Activated CD4-positive, alpha-beta memory T cell treated with anti-CD3 and anti-CD28 coated beads for 36 hours (primary cell): Measurements from ENCODE around the gene TEX53. TPM values are rescaled to one million over a fixed set of nuclear protein-coding genes. Genes with fewer than 3 reads are reported as not detected.
A peak's percentile ranks its signal among the peaks of the same experiment; 100 is the strongest.

Source experiments
- CTCF ChIA-PET: fragments of 350-600 bp; sonication (Branson Sonifier 250); formaldehyde crosslinking; loops from one replicate; lab custom pipeline; 2021; ENCODE audit warnings: antibody characterized with exemption, inconsistent platforms; lab: Charles Lee
- POLR2A ChIA-PET: fragments of 350-600 bp; sonication (Branson Sonifier 250); formaldehyde crosslinking; loops from one replicate; lab custom pipeline; 2021; ENCODE audit warnings: antibody characterized with exemption; lab: Charles Lee
- DNase-seq: peaks from one replicate; pipeline ENCODE4 v3.0.0-alpha.2; 2020
- H3K27ac Mint-ChIP-seq: one replicate; pipeline ENCODE4 v1.8.0; 2021; ENCODE audit warnings: mixed read lengths
- H3K27me3 Mint-ChIP-seq: one replicate; pipeline ENCODE4 v1.8.0; 2021; ENCODE audit warnings: mixed read lengths
- H3K36me3 Mint-ChIP-seq: one replicate; pipeline ENCODE4 v1.8.0; 2021; ENCODE audit warnings: mixed read lengths
- H3K4me1 Mint-ChIP-seq: one replicate; pipeline ENCODE4 v1.8.0; 2021; ENCODE audit warnings: low read depth, mixed read lengths
- H3K4me3 Mint-ChIP-seq: one replicate; pipeline ENCODE4 v1.8.0; 2021; ENCODE audit warnings: mild to moderate bottlenecking, mixed read lengths
- H3K9me3 Mint-ChIP-seq: one replicate; pipeline ENCODE4 v1.8.0; 2021; ENCODE audit warnings: mixed read lengths
- intact Hi-C: fragments of 100-400 bp; cut with micrococcal nuclease; formaldehyde crosslinking; loops from one replicate; pipeline ENCODE4 v1.15.1; 2023
- total RNA-seq, 2 experiments: library from RNA; stranded (reverse); gene quantifications; one replicate each; pipeline ENCODE4 v1.2.3, GENCODE V29; 2021

Gene TEX53
- total RNA-seq, 2 experiments from 2014 or later = not detected

GRCh38 chr9:114616684-114617520 is 40.7 kb downstream of the TEX53 start:
- Mint-ChIP-seq H3K36me3 (peaks cover 21% of the 10 kb centered on the region), H3K9me3 (no peaks in the 10 kb centered on the region), H3K27me3 (no peaks in the 10 kb centered on the region), H3K4me3 (no peak overlapping the region), H3K4me1 (peaks cover 45% of the 10 kb centered on the region), H3K27ac (peak overlapping the region; percentile 78)
- POLR2A ChIA-PET = interaction anchor here (1.9 kb wide), 1 partner anchor 9 kb away, joined by 5 read pairs; no protein-coding TSS in a partner anchor
- CTCF ChIA-PET = interaction anchor here (0.5 to 1.7 kb wide), 3 partner anchors 36 to 211 kb away, joined by 3 to 8 read pairs (median 8); no protein-coding TSS in a partner anchor
- no peak for DNase-seq
- intact Hi-C loops = no loop called here

- Mint-ChIP-seq H3K4me3 (no peak overlapping the region), H3K27ac (no peak overlapping the region), H3K9me3 (no peaks in the 10 kb centered on the region), H3K36me3 (peaks cover 10% of the 10 kb centered on the region), H3K27me3 (no peaks in the 10 kb centered on the region), H3K4me1 (peaks cover 51% of the 10 kb centered on the region)
- DNase-seq = no peak
- ChIA-PET POLR2A (no interaction called here), CTCF (interaction anchor here (0.7 kb wide), 1 partner anchor 27 kb away, joined by 3 read pairs; the partner anchor contains the start of gene ATP6V1G1)
- intact Hi-C loops = no loop called here
Measured at GRCh38 chr9:114614373-114614772, 43.2 kb downstream of the TEX53 start.

DNA sequence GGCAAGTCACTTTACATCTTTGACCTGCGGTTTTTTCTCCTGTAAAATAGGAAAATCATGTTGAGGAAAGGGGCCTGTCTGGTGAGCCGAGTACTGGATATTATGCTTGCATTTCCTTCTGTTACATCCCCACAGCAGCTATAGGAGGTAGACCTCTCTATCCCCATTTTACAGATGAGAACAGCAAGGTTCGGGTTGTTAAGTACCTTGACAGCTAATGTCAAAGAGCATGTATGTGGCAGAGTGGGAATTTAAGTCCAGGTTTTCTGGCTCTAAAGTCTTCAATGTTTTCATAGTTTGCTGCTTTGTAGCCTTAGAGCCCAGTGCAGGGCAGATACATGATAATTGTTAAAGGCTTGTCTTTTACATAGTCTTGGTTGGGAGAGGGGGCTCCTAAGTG is 43.7 kb downstream of the TEX53 start:
- peaks cover 9% of the 10 kb centered on the region for H3K36me3 Mint-ChIP-seq

GRCh38 chr9:114613087-114613486 is 44.5 kb downstream of the TEX53 start:
- peak; percentile 20 for DNase-seq
- ChIA-PET CTCF (interaction anchor here (1.7 to 1.9 kb wide), 2 partner anchors 21 to 40 kb away, joined by 9 to 11 read pairs; no protein-coding TSS in a partner anchor), POLR2A (interaction anchor here (3.6 kb wide), 1 partner anchor 21 kb away, joined by 17 read pairs; no protein-coding TSS in a partner anchor)
- intact Hi-C loops = loop anchor here (2.0 kb wide), 2 partner anchors 20 to 40 kb away; no protein-coding TSS in a partner anchor
- peak overlapping the region; percentile 83 for H3K4me3 Mint-ChIP-seq
- no peaks in the 10 kb centered on the region for H3K9me3 Mint-ChIP-seq
- no peaks in the 10 kb centered on the region for H3K27me3 Mint-ChIP-seq
- H3K4me1 Mint-ChIP-seq = peaks cover 52% of the 10 kb centered on the region
- peak overlapping the region; percentile 77 for H3K27ac Mint-ChIP-seq
- peaks cover 6% of the 10 kb centered on the region for H3K36me3 Mint-ChIP-seq

More for the DNA sequence above, 43.7 kb downstream of the TEX53 start:
- H3K27me3 Mint-ChIP-seq = no peaks in the 10 kb centered on the region
- ChIA-PET CTCF (no interaction called here), POLR2A (no interaction called here)
- no peaks in the 10 kb centered on the region for H3K9me3 Mint-ChIP-seq
- H3K4me3 Mint-ChIP-seq = no peak overlapping the region
- peaks cover 52% of the 10 kb centered on the region for H3K4me1 Mint-ChIP-seq
- peak overlapping the region; percentile 77 for H3K27ac Mint-ChIP-seq
- intact Hi-C loops = loop anchor here (2.0 kb wide), 2 partner anchors 21 to 39 kb away; no protein-coding TSS in a partner anchor
- DNase-seq = no peak

GRCh38 chr9:114612272-114612923 is 45.2 kb downstream of the TEX53 start:
- Mint-ChIP-seq H3K9me3 (no peaks in the 10 kb centered on the region), H3K27ac (peak overlapping the region; percentile 65), H3K4me3 (peak overlapping the region; percentile 83), H3K4me1 (peaks cover 52% of the 10 kb centered on the region), H3K36me3 (peaks cover 5% of the 10 kb centered on the region), H3K27me3 (no peaks in the 10 kb centered on the region)
- POLR2A ChIA-PET = interaction anchor here (0.6 to 3.6 kb wide), 3 partner anchors 18 to 25 kb away, joined by 3 to 17 read pairs (median 14); partner anchors contain the start of gene ATP6V1G1
- intact Hi-C loops = loop anchor here (1.0 to 2.0 kb wide), 3 partner anchors 20 to 40 kb away; partner anchors contain the start of gene ATP6V1G1
- CTCF ChIA-PET = interaction anchor here (0.7 to 1.9 kb wide), 7 partner anchors 16 to 207 kb away, joined by 3 to 11 read pairs (median 3); no protein-coding TSS in a partner anchor
- no peak for DNase-seq

GRCh38 chr9:114611516-114612271 is 45.9 kb downstream of the TEX53 start:
- no peaks in the 10 kb centered on the region for H3K27me3 Mint-ChIP-seq
- intact Hi-C loops = loop anchor here (1.0 to 2.0 kb wide), 3 partner anchors 19 to 41 kb away; partner anchors contain the start of gene ATP6V1G1
- H3K27ac Mint-ChIP-seq = peak overlapping the region; percentile 65
- peak; percentile 54 for DNase-seq
- peaks cover 3% of the 10 kb centered on the region for H3K36me3 Mint-ChIP-seq
- H3K9me3 Mint-ChIP-seq = no peaks in the 10 kb centered on the region
- H3K4me1 Mint-ChIP-seq = peaks cover 47% of the 10 kb centered on the region
- ChIA-PET POLR2A (interaction anchor here (0.6 to 3.6 kb wide), 5 partner anchors 17 to 315 kb away, joined by 3 to 17 read pairs (median 4); partner anchors contain the start of gene ATP6V1G1), CTCF (interaction anchor here (0.7 to 1.9 kb wide), 10 partner anchors 15 to 218 kb away, joined by 3 to 11 read pairs (median 3); no protein-coding TSS in a partner anchor)
- H3K4me3 Mint-ChIP-seq = peak overlapping the region; percentile 83

GRCh38 chr9:114608525-114608796 is 49.1 kb downstream of the TEX53 start:
- Mint-ChIP-seq H3K27me3 (no peaks in the 10 kb centered on the region), H3K9me3 (no peaks in the 10 kb centered on the region), H3K27ac (no peak overlapping the region), H3K4me3 (no peak overlapping the region), H3K36me3 (no peaks in the 10 kb centered on the region), H3K4me1 (peaks cover 30% of the 10 kb centered on the region)
- DNase-seq = no peak
- ChIA-PET POLR2A (interaction anchor here (1.8 kb wide), 1 partner anchor 10 kb away, joined by 5 read pairs; no protein-coding TSS in a partner anchor), CTCF (interaction anchor here (0.8 kb wide), 1 partner anchor 302 kb away, joined by 3 read pairs; no protein-coding TSS in a partner anchor)
- intact Hi-C loops = no loop called here

DNA sequence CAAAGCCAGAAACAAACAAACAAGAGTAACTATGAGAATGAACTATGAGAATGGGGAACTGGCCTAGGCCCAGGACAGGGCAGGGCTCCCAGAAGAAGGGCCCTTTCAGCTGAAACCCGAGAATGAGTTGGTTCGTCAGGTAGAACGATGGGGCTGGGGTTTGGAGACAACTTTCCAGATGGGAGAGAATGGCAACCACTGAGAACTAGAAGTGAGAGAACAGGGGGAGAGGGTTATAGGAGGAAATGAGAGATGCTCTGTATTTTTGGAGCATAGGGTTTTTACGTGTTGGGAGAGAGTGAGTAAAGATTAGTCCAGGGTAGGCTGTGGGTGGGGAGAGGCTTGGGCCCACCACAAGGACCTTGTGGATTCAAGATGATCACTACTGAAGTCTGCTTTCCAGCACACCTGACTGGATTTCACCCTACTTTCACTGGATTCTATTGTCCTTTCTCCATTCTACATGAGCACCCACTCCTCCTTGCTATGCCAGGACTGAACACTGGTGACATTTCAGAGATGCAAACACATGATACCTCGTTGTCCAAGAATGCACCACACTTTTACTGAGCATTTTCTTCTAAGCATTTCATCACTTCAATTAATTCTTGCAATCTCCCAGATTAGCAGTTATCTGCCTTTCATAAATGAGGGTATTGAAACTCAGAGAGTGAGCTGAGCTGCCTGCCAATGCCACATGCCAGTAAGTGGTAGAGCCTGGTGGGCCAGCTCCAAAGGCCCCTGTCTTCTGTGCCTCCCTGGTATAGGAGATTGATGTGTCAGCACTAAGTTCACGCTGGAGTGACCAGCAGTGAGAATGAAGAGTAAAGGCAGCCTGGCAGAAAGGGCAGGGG is 49.7 kb downstream of the TEX53 start:
- no peaks in the 10 kb centered on the region for H3K36me3 Mint-ChIP-seq
- CTCF ChIA-PET = interaction anchor here (0.8 to 2.1 kb wide), 2 partner anchors 16 to 202 kb away, joined by 3 to 5 read pairs; no protein-coding TSS in a partner anchor
- peaks cover 25% of the 10 kb centered on the region for H3K4me1 Mint-ChIP-seq
- POLR2A ChIA-PET = interaction anchor here (1.8 kb wide), 1 partner anchor 10 kb away, joined by 5 read pairs; no protein-coding TSS in a partner anchor
- H3K4me3 Mint-ChIP-seq = no peak overlapping the region
- no peaks in the 10 kb centered on the region for H3K27me3 Mint-ChIP-seq
- intact Hi-C loops = no loop called here
- H3K9me3 Mint-ChIP-seq = no peaks in the 10 kb centered on the region
- H3K27ac Mint-ChIP-seq = no peak overlapping the region
- no peak for DNase-seq

DNA sequence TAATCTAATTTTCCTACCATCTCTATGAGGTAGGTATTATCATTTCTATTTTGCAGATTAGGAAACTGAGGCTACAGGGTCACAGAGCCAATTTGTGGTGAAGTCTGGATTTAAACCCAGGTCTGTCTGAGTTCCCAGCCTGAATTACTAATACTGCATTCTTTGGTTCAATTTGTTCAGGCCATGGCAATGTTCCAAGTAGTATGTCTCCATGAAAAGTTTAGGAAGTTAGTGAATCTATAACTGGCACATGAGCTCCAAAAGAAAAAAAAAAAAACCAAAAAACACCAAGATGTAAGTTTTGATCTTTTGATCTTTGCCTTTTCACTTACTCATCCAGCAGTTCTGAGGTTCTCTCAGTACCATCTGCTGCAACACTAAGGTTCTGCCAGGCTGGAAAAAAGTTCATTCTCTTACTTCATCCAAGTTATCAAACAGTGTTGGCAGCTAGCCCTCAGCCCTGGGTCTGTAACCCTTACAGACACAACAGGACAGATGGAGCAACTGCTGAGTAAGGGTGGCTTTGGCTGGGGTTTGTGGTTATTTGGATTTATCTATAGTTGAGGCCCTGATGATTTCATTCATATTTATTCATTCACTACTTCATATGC is 50.9 kb downstream of the TEX53 start:
- H3K4me3 Mint-ChIP-seq = no peak overlapping the region
- H3K4me1 Mint-ChIP-seq = peaks cover 13% of the 10 kb centered on the region
- POLR2A ChIA-PET = no interaction called here
- no peak for DNase-seq
- H3K27me3 Mint-ChIP-seq = no peaks in the 10 kb centered on the region
- intact Hi-C loops = no loop called here
- H3K9me3 Mint-ChIP-seq = peaks cover 4% of the 10 kb centered on the region
- no peak overlapping the region for H3K27ac Mint-ChIP-seq
- CTCF ChIA-PET = interaction anchor here (0.8 to 2.1 kb wide), 3 partner anchors 14 to 201 kb away, joined by 3 to 8 read pairs (median 5); no protein-coding TSS in a partner anchor
- peaks cover 4% of the 10 kb centered on the region for H3K36me3 Mint-ChIP-seq
